Stomach (tissue), 9 donors: Measurements from ENCODE around the gene LPAR3. TPM values are rescaled to one million over a fixed set of nuclear protein-coding genes. Genes with fewer than 3 reads are reported as not detected.
A peak's percentile ranks its signal among the peaks of the same experiment; 100 is the strongest.

Experiments
- DNase-seq, 2 donors: peaks; one replicate each; pipeline versions ENCODE4 v3.0.0 to v3.0.0-alpha.2; 2013 to 2019
- H3K27ac ChIP-seq, 5 donors: fragments of 200-600 bp in 4 of 5; sonication (generic) in 4 of 5; one replicate each; pipeline ENCODE4 v1.5.1; 2013 to 2019; ENCODE audit warnings: mild to moderate bottlenecking in 1 of 5, moderate library complexity in 1 of 5
- H3K27me3 ChIP-seq, 3 donors: fragments of 200-600 bp; sonication (generic); one replicate each; pipeline ENCODE4 v1.5.1; 2017 to 2019; ENCODE audit warnings: mixed run types in 1 of 3
- H3K36me3 ChIP-seq, 4 donors: fragments of 200-600 bp; sonication (generic); 1 replicate in 3 of 4; 2 replicates in 1 of 4; pipeline ENCODE4 v1.5.1; 2016 to 2019
- H3K4me1 ChIP-seq, 4 donors: fragments of 200-600 bp; sonication (generic); one replicate each; pipeline ENCODE4 v1.5.1; 2016 to 2019
- H3K4me3 ChIP-seq, 4 donors: fragments of 200-600 bp; sonication (generic) in 3 of 4; one replicate each; pipeline ENCODE4 v1.5.1; 2016 to 2019; ENCODE audit warnings: mild to moderate bottlenecking in 1 of 4
- H3K9me3 ChIP-seq, 4 donors: fragments of 200-600 bp; sonication (generic); one replicate each; pipeline ENCODE4 v1.5.1; 2016 to 2019
- CTCF ChIP-seq, 7 experiments: fragments of 450-650 bp in 4 of 7; fragments of 200-600 bp in 3 of 7; sonication (generic) in 3 of 7; IDR thresholded peaks; one replicate each; pipeline ENCODE4 v1.5.1; 2016 to 2019; ENCODE audit warnings: antibody characterized with exemption in 7 of 7, control low read depth in 2 of 7, mild to moderate bottlenecking in 1 of 7
- EP300 ChIP-seq: sonication (generic); formaldehyde crosslinking; IDR thresholded peaks from one replicate; pipeline ENCODE4 v1.6.1; 2017; ENCODE audit warnings: antibody characterized with exemption
- POLR2A ChIP-seq, 4 donors: fragments of 450-650 bp; IDR thresholded peaks; one replicate each; pipeline ENCODE4 v1.6.1; 2016; ENCODE audit warnings: antibody characterized with exemption in 4 of 4, control low read depth in 2 of 4, mild to moderate bottlenecking in 1 of 4, moderate library complexity in 1 of 4
- POLR2AphosphoS5 ChIP-seq, 3 donors: sonication (generic); formaldehyde crosslinking; IDR thresholded peaks; one replicate each; pipeline ENCODE4 v1.6.1; 2016; ENCODE audit warnings: antibody characterized with exemption in 3 of 3
- WGBS, 5 donors: extraction: QIAGEN DNeasy Blood & Tissue Kit in 3 of 5; methylation state at CpG; one replicate each; pipeline versions ENCODE4 v1.1.5 to v1.1.7; 2013 to 2018; 5-methylcytosine and 5-hydroxymethylcytosine counted together
- intact Hi-C: fragments of 100-400 bp; cut with DNase I; formaldehyde crosslinking; loops from one replicate; pipeline ENCODE4 v1.15.1; 2023; ENCODE audit warnings: low total_unique reads
- polyA plus RNA-seq, 3 donors: library from polyadenylated mRNA; stranded (reverse); fragments of 200-250 nt; gene quantifications; one replicate each; pipeline ENCODE4 v1.2.3, GENCODE V29; 2013
- total RNA-seq, 5 donors: library from RNA; depleted of rRNA; stranded (reverse); fragments of >200 nt; gene quantifications; one replicate each; pipeline versions ENCODE4 v1.1.0 to v1.2.3, GENCODE V29; 2014 to 2016
- donor health status: healthy with polysubstance abuse.
- donor health status: Bipolar disorder and iron deficiency.
- donor health status: healthy.

The LPAR3 gene
- total and polyA plus RNA-seq, 8 donors, result 0.12 to 2.7 (median 1.2) TPM; not detected in 3

GRCh38 chr1:84834419-84835064, 58.5 kb downstream of the LPAR3 start:
- 38 to 65% (median 55%) methylated on average over 1 of the region's 1 CpG for WGBS, 5 donors
- Histone ChIP-seq H3K4me1 (peaks cover 0 to 21% (median 2%) of the 10 kb centered on the region in 4 donors), H3K36me3 (no peaks in the 10 kb centered on the region), H3K9me3 (no peaks in the 10 kb centered on the region), H3K4me3 (no peak overlapping the region), H3K27ac (peak overlapping the region in 3 of 5 donors; percentile 44 to 74 (median 60)), H3K27me3 (no peaks in the 10 kb centered on the region)
- peak in 1 of 2 donors; percentile 63 for DNase-seq
- TF ChIP-seq POLR2AphosphoS5 (IDR thresholded peaks at IDR 0.05) (peak in 2 of 3 donors; percentile 10 to 35), EP300 (no peak)
- intact Hi-C loops, result no loop called here

GRCh38 chr1:84833194-84833593, 59.8 kb downstream of the LPAR3 start:
- H3K36me3 ChIP-seq, result no peaks in the 10 kb centered on the region
- no peak overlapping the region for H3K27ac ChIP-seq
- TF ChIP-seq CTCF (IDR thresholded peaks at IDR 0.05) (no peak), EP300 (no peak)
- H3K9me3 ChIP-seq, result no peaks in the 10 kb centered on the region
- DNase-seq, result no peak
- WGBS, 5 donors, result 79 to 94% (median 84%) methylated on average over 4 of the region's 4 CpGs
- H3K27me3 ChIP-seq, result no peaks in the 10 kb centered on the region
- peaks cover 0 to 21% (median 2%) of the 10 kb centered on the region in 4 donors for H3K4me1 ChIP-seq
- intact Hi-C loops, result no loop called here
- no peak overlapping the region for H3K4me3 ChIP-seq

- H3K4me1 ChIP-seq, result peaks cover 0 to 17% (median 2%) of the 10 kb centered on the region in 4 donors
- H3K36me3 ChIP-seq, result no peaks in the 10 kb centered on the region
- no peak overlapping the region for H3K27ac ChIP-seq
- TF ChIP-seq POLR2A (IDR thresholded peaks at IDR 0.05) (no peak), CTCF (IDR thresholded peaks at IDR 0.05) (no peak), POLR2AphosphoS5 (IDR thresholded peaks at IDR 0.05) (no peak), EP300 (no peak)
- intact Hi-C loops, result no loop called here
- WGBS, 5 donors, result 80 to 90% (median 85%) methylated on average over 5 of the region's 5 CpGs
- no peaks in the 10 kb centered on the region for H3K27me3 ChIP-seq
- H3K9me3 ChIP-seq, result no peaks in the 10 kb centered on the region
- DNase-seq, result no peak
- no peak overlapping the region for H3K4me3 ChIP-seq
Observed at GRCh38 chr1:84830136-84830535, 62.9 kb downstream of the LPAR3 start.

GRCh38 chr1:84827976-84828375, 65.0 kb downstream of the LPAR3 start:
- no peak overlapping the region for H3K27ac ChIP-seq
- intact Hi-C loops, result no loop called here
- no peaks in the 10 kb centered on the region for H3K27me3 ChIP-seq
- 77 to 83% (median 78%) methylated on average over 3 of the region's 3 CpGs for WGBS, 5 donors
- H3K9me3 ChIP-seq, result no peaks in the 10 kb centered on the region
- TF ChIP-seq POLR2A (IDR thresholded peaks at IDR 0.05), result no peak
- H3K4me3 ChIP-seq, result no peak overlapping the region
- no peaks in the 10 kb centered on the region for H3K36me3 ChIP-seq
- H3K4me1 ChIP-seq, result peaks cover 0 to under 1% (median 0%) of the 10 kb centered on the region in 4 donors
- no peak for DNase-seq

- Histone ChIP-seq H3K4me1 (no peaks in the 10 kb centered on the region), H3K36me3 (no peaks in the 10 kb centered on the region), H3K4me3 (no peak overlapping the region), H3K27me3 (no peaks in the 10 kb centered on the region), H3K9me3 (no peaks in the 10 kb centered on the region), H3K27ac (no peak overlapping the region)
- 68 to 81% (median 80%) methylated on average over 3 of the region's 3 CpGs for WGBS, 5 donors
- TF ChIP-seq CTCF (IDR thresholded peaks at IDR 0.05) (no peak), POLR2AphosphoS5 (IDR thresholded peaks at IDR 0.05) (no peak)
- DNase-seq, result no peak
- intact Hi-C loops, result no loop called here
Observed at GRCh38 chr1:84827555-84827954, 65.5 kb downstream of the LPAR3 start.
